ENCODE data around the gene CDKAL1. TPM values are rescaled to one million over a fixed set of nuclear protein-coding genes. Genes with fewer than 3 reads are reported as not detected.
A peak's percentile ranks its signal among the peaks of the same experiment; 100 is the strongest.

The CDKAL1 gene
- total RNA-seq, 1 experiment from 2014 or later, result 13.8 TPM

DNA sequence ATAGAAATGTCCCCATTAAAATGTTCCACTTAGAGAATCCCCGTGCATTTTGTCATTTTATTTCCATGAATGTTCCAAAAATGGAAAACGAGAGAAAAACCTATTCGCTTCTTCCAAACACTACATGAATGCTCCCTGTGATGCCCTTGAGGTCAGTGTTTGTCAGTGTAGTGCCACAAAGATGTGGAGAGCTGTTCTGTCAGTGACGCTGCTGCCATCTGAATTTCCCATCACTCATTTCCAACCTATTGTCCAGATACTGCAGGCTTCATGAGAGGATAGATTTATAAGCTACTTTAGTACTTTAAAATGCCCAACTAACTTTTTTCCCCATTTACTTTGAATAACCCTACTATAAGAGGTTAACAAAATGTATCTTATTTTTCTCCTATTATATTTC is 335.8 kb downstream of the CDKAL1 start:
- Histone ChIP-seq H3K36me3 (ENCODE audit: low read depth, low read length) (no peaks in the 10 kb centered on the region), H3K4me3 (ENCODE audit: low read length) (no peak overlapping the region), H3K4me1 (ENCODE audit: insufficient read depth, low read length) (peaks cover 21% of the 10 kb centered on the region), H3K9me3 (ENCODE audit: low read length) (no peaks in the 10 kb centered on the region), H2AFZ (ENCODE audit: low read length) (no peak overlapping the region), H3K27me3 (ENCODE audit: low read length) (no peaks in the 10 kb centered on the region), H3K9me2 (replicated peaks; ENCODE audit: low read length) (no peaks in the 10 kb centered on the region), H3K9ac (ENCODE audit: low read length) (no peak overlapping the region), H3K79me2 (ENCODE audit: low read length) (no peaks in the 10 kb centered on the region), H3K4me2 (ENCODE audit: low read length) (no peak overlapping the region), H4K20me1 (ENCODE audit: low read length) (no peaks in the 10 kb centered on the region), H3K27ac (ENCODE audit: low read length) (no peak overlapping the region), H3F3A (ENCODE audit: low read length, unreplicated experiment) (no peaks in the 10 kb centered on the region)
- ChIA-PET CTCF (no interaction called here), POLR2A (ENCODE audit: unreplicated experiment) (no interaction called here)
- TF ChIP-seq, protein P1, sequence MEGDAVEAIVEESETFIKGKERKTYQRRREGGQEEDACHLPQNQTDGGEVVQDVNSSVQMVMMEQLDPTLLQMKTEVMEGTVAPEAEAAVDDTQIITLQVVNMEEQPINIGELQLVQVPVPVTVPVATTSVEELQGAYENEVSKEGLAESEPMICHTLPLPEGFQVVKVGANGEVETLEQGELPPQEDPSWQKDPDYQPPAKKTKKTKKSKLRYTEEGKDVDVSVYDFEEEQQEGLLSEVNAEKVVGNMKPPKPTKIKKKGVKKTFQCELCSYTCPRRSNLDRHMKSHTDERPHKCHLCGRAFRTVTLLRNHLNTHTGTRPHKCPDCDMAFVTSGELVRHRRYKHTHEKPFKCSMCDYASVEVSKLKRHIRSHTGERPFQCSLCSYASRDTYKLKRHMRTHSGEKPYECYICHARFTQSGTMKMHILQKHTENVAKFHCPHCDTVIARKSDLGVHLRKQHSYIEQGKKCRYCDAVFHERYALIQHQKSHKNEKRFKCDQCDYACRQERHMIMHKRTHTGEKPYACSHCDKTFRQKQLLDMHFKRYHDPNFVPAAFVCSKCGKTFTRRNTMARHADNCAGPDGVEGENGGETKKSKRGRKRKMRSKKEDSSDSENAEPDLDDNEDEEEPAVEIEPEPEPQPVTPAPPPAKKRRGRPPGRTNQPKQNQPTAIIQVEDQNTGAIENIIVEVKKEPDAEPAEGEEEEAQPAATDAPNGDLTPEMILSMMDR (conservative IDR thresholded peaks at IDR 0.05; ENCODE audit: low read depth, low read length), result no peak
- TF ChIP-seq EZH2 (IDR thresholded peaks at IDR 0.05; ENCODE audit: low read length, unreplicated experiment) (no peak), EZH2phosphoT487 (IDR thresholded peaks at IDR 0.05; ENCODE audit: borderline replicate concordance, low read length) (no peak)
- DNase-seq, result no peak
- intact Hi-C loops (cut with micrococcal nuclease), result no loop called here
- no peak for ATAC-seq
- BruUV-seq (replicated peaks), result no TSS peak

DNA sequence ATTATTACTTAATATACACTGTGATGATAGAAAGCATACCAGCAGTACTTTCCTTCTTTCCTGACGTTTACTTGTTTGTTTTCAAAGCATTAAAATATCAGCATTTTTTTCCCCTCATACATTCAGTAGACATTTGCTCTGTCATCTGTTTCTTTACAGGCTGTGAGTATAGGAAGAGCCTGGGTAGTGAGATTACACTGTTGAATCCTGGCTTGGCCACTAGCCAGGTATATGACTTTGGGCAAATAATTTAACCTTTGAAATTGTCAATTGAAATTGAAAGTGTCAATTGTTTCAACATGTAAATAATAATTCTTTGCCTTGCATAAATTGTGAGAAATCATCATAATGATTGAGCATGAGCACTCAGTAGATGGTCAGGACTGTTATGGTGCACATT is 336.2 kb downstream of the CDKAL1 start:
- Histone ChIP-seq H3K4me1 (ENCODE audit: insufficient read depth, low read length) (peaks cover 22% of the 10 kb centered on the region), H3K4me3 (ENCODE audit: low read length) (no peak overlapping the region), H2AFZ (ENCODE audit: low read length) (no peak overlapping the region), H3K79me2 (ENCODE audit: low read length) (no peaks in the 10 kb centered on the region), H3K4me2 (ENCODE audit: low read length) (no peak overlapping the region), H3K9ac (ENCODE audit: low read length) (no peak overlapping the region), H3K9me3 (ENCODE audit: low read length) (no peaks in the 10 kb centered on the region), H3K36me3 (ENCODE audit: low read depth, low read length) (no peaks in the 10 kb centered on the region), H3K9me2 (replicated peaks; ENCODE audit: low read length) (no peaks in the 10 kb centered on the region), H3F3A (ENCODE audit: low read length, unreplicated experiment) (no peaks in the 10 kb centered on the region), H4K20me1 (ENCODE audit: low read length) (no peaks in the 10 kb centered on the region), H3K27ac (ENCODE audit: low read length) (no peak overlapping the region), H3K27me3 (ENCODE audit: low read length) (no peaks in the 10 kb centered on the region)
- DNase-seq, result no peak
- no peak for ATAC-seq
- TF ChIP-seq EZH2 (IDR thresholded peaks at IDR 0.05; ENCODE audit: low read length, unreplicated experiment), result no peak
- TF ChIP-seq, protein P1 (conservative IDR thresholded peaks at IDR 0.05; ENCODE audit: low read depth, low read length), result no peak
- no peak for TF ChIP-seq EZH2phosphoT487 (IDR thresholded peaks at IDR 0.05; ENCODE audit: borderline replicate concordance, low read length)
- ChIA-PET POLR2A (ENCODE audit: unreplicated experiment) (no interaction called here), CTCF (no interaction called here)
- intact Hi-C loops (cut with micrococcal nuclease), result no loop called here
- no TSS peak for BruUV-seq (replicated peaks)

DNA sequence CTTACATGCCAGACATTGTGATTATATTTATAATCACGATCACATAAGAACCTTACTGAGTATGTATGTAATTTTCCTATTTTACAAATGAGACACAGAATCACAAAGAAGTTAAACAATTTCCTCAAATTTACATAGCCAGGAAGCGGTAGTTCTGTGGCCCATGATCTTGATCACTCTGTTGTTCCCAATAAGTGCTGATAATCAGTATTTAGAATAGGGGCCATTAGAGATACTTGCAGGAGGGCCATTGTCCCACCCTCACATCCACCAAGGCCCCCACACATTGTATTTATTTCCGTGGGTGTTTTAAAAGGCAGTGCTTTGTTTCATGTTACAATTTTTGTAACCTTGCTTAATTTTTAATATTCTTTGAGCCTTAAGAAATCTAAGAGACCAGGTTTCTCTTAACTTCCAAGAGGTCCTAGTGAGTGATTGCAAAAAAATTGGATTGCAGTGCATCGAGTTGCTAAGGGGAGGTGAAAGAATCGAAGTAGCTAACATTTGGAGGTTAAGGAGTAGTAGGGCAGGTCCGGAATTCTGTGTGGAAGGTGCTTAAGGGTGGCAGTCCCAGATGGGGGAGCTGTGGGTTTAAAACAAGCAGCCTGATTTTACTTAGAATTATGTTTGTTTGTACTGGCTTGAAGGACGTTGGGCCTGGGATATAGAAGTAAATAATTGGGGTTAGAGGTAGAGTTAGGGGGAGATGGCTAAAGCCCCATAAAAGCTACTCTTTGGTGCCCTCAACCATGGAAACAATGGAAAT is 339.4 kb downstream of the CDKAL1 start:
- intact Hi-C loops (cut with micrococcal nuclease), result no loop called here
- H3K4me3 ChIP-seq (ENCODE audit: low read length), result no peak overlapping the region
- ChIA-PET POLR2A (ENCODE audit: unreplicated experiment) (no interaction called here), CTCF (interaction anchor here (0.7 to 1.7 kb wide), 2 partner anchors 310 to 716 kb away, joined by 5 to 6 read pairs; no protein-coding TSS in a partner anchor)
- H3K79me2 ChIP-seq (ENCODE audit: low read length), result no peaks in the 10 kb centered on the region
- DNase-seq (peak; percentile 58), ATAC-seq (no peak)
- H4K20me1 ChIP-seq (ENCODE audit: low read length), result no peaks in the 10 kb centered on the region
- H3K9me3 ChIP-seq (ENCODE audit: low read length), result no peaks in the 10 kb centered on the region
- peaks cover 37% of the 10 kb centered on the region for H3K4me1 ChIP-seq (ENCODE audit: insufficient read depth, low read length)
- H2AFZ ChIP-seq (ENCODE audit: low read length), result no peak overlapping the region
- no peaks in the 10 kb centered on the region for H3F3A ChIP-seq (ENCODE audit: low read length, unreplicated experiment)
- no peaks in the 10 kb centered on the region for H3K36me3 ChIP-seq (ENCODE audit: low read depth, low read length)
- H3K9ac ChIP-seq (ENCODE audit: low read length), result no peak overlapping the region
- no peak overlapping the region for H3K27ac ChIP-seq (ENCODE audit: low read length)
- H3K4me2 ChIP-seq (ENCODE audit: low read length), result no peak overlapping the region
- TF ChIP-seq EZH2phosphoT487 (IDR thresholded peaks at IDR 0.05; ENCODE audit: borderline replicate concordance, low read length) (no peak), EZH2 (IDR thresholded peaks at IDR 0.05; ENCODE audit: low read length, unreplicated experiment) (no peak)
- TF ChIP-seq, protein P1 (conservative IDR thresholded peaks at IDR 0.05; ENCODE audit: low read depth, low read length), result peak; percentile 74
- no peaks in the 10 kb centered on the region for H3K9me2 ChIP-seq (replicated peaks; ENCODE audit: low read length)
- no peaks in the 10 kb centered on the region for H3K27me3 ChIP-seq (ENCODE audit: low read length)
- BruUV-seq (replicated peaks), result no TSS peak
